ENCODE data around the gene GPAT3.
"Not testable (repeated sequence)": the region's sequence is repeated elsewhere in the genome, so short reads cannot be mapped to it uniquely, and the experiment has no call there.

The GPAT3 gene

DNA sequence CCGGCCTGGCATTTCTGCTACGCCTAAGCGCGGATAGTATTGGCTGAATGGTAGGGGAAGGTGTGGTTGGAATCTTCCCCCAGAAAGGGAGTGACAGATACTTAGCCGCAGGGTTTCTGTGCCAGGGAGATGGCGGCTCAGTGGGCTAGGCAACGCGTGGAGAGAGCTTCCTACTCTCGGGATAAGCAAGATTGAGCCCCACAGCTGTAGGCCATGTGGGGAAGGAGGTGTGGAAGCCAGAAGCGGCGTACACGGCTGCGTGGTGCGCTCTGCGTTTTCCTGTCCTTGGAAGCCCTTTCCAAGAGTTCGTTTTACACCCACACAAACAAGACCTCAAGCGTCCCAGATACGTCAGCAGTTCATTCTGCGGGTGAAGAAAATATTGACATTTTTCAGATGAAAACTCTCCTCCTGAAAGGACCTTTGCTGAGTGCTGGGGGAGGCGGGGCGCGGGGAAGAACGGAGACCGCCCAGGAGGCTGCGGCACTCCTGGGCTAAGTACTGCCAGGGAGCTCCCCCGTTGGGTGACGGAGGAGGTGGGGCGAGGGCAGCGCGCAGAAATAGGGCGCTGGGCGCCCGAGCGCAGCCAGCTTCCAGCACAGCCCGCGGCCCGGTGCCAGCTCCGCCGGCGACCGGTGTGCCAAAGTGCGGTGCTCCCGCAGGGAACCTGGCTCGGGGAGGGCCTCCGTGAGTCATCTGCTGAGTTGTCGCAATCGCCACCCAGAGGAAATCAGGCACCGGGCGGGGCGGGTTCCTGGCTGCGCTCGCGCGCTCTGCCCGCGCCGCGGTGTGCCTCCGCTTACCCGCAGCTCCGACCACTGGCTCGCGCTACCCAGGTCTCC is at the start of gene GPAT3:
Gene GPAT3 (plus strand): TSS at position 589 of the 842 bp plus-strand sequence. CDS start 515 bp downstream, outside the sequence.
- TF ChIP-seq, protein P1, sequence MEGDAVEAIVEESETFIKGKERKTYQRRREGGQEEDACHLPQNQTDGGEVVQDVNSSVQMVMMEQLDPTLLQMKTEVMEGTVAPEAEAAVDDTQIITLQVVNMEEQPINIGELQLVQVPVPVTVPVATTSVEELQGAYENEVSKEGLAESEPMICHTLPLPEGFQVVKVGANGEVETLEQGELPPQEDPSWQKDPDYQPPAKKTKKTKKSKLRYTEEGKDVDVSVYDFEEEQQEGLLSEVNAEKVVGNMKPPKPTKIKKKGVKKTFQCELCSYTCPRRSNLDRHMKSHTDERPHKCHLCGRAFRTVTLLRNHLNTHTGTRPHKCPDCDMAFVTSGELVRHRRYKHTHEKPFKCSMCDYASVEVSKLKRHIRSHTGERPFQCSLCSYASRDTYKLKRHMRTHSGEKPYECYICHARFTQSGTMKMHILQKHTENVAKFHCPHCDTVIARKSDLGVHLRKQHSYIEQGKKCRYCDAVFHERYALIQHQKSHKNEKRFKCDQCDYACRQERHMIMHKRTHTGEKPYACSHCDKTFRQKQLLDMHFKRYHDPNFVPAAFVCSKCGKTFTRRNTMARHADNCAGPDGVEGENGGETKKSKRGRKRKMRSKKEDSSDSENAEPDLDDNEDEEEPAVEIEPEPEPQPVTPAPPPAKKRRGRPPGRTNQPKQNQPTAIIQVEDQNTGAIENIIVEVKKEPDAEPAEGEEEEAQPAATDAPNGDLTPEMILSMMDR (IDR thresholded peaks at IDR 0.05; ENCODE audit: extremely low read depth, missing control alignments), result no peak
- peak; percentile 48 for DNase-seq (ENCODE audit: low spot score)

DNA sequence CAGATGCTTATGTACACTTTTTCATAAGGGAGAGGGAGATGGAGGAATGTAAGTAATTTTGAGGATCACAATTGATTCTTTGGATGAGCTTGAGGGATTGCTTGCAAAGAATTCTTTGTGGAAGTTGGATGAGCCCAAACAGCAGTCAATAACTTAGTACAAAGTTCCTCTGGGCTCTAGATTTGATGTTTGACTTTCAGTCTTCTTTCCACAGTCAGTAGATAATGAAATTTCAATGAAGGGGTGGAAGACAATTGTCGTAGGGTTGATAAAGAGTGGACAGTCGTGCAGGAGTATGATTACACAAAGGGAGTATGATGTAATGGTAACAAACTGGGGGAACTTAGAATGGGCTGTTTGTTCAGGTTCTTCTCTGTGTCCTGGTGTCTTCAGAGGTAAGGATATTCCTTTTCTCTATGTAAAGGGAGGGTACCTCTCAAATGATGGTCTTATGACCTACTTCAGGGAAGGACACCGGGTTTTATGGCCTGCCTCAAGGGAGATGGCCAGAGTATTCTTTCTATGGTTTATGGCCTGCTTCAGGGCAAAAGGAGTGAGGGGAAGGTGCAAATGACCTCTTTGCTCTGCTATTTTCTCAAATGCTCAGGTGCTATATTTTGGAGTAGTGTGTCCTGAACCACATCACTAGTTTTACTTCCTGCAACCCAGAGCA is 49.3 kb upstream of the GPAT3 start:
- TF ChIP-seq, protein P1 (IDR thresholded peaks at IDR 0.05; ENCODE audit: extremely low read depth, missing control alignments), result no peak
- DNase-seq (ENCODE audit: low spot score), result no peak

DNA sequence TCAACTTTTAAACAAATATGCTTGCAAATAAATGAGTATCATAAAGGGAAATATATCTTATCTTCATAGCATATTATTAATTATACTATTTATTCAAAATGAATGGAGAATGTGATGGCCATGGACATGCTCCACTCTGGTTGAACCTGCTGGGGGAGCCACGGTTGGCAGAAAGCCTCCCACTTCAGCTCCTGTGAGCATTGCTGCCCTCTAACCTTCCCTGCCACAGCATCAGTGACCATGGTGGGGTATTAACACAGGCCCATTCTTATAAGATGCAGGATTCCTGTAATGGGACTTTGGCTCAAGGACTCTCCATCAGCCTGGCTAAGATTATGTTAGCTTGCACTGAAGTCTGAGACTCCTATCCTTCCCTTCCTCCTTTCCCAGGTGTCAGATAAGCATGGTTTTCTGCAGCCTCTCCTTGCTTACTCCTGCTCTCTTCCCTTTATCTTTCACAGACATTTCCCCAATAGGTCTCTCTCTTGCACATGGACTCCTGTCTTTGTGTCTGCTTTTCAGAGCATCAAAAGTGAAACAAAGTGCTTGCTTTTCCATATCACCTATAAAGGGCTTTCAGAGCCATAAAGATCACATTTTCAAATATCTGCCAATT is 46.1 kb upstream of the GPAT3 start:
- TF ChIP-seq, protein P1 (IDR thresholded peaks at IDR 0.05; ENCODE audit: extremely low read depth, missing control alignments), result no peak
- DNase-seq (ENCODE audit: low spot score), result no peak

- DNase-seq (ENCODE audit: low spot score), result peak; percentile 53
- TF ChIP-seq, protein P1 (IDR thresholded peaks at IDR 0.05; ENCODE audit: extremely low read depth, missing control alignments), result peak; percentile 80
These were observed 44.9 kb upstream of the GPAT3 start for GRCh38 chr4:83490876-83491450.

DNA sequence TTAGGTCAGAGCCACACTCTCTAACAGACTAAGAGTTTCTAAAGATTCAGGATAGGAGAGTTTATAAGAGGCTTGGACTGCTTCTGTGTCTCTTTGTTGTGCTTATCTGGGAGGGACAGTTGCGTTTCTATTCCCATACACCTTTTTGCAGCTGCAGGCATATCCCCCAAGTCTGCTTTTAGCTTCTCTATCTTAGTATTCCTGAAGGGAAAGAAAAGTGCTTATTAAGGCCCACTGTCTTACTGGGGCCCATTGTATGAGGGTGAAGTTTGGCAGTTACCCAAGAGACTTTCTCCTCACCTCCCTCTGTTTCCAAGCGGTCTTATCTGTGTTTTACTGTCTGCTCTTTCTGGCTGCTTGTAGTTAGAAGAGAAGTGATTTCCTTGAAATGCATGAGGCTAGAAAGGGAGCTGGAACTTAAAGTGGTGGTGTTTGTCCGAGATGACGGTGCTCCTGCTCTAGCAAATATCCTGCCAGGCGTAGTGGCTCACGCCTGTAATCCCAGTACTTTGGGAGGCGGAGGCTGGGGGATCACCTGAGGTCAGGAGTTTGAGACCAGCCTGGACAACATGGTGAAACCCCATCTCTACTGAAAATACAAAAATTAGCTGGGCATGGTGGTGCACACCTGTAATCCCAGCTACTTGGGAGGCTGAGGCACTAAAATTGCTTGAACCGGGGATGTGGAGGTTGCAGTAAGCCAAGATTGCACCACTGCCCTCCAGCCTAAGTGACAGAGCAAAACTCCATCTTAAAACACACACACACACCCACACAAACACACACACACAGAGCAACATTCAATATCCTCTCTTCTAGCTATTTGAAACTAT is 39.6 kb upstream of the GPAT3 start:
- not testable (repeated sequence) for DNase-seq (ENCODE audit: low spot score)

DNA sequence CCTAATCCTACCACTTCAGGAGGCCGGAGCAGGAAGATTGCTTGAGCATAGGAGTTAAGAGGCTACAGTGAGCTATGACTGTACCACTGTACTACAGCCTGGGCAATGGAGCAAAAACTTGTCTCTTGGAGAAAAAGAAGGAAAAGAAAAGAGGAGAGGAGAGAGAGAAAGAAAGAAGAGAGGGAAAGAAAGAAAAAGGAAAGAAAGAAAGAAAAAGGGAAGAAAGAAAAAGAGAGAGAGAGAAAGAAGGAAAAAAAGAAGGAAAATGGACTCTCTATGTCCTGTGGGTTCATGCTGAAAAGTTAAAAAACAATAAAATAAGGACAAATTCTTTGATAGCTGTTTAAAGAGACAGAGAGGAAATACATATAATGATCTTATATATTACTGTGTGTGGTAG is 37.7 kb upstream of the GPAT3 start:
- no peak for DNase-seq (ENCODE audit: low spot score)
- TF ChIP-seq, protein P1 (IDR thresholded peaks at IDR 0.05; ENCODE audit: extremely low read depth, missing control alignments), result no peak

GRCh38 chr4:83501671-83502070 is 34.2 kb upstream of the GPAT3 start:
- not testable (repeated sequence) for DNase-seq (ENCODE audit: low spot score)

All from GM20000 (cell line).